Measurements from ENCODE around the gene FGD4. TPM values are rescaled to one million over a fixed set of nuclear protein-coding genes. Genes with fewer than 3 reads are reported as not detected.

FGD4 gene
- total RNA-seq, 1 experiment from 2014 or later, result 39.7 TPM

DNA sequence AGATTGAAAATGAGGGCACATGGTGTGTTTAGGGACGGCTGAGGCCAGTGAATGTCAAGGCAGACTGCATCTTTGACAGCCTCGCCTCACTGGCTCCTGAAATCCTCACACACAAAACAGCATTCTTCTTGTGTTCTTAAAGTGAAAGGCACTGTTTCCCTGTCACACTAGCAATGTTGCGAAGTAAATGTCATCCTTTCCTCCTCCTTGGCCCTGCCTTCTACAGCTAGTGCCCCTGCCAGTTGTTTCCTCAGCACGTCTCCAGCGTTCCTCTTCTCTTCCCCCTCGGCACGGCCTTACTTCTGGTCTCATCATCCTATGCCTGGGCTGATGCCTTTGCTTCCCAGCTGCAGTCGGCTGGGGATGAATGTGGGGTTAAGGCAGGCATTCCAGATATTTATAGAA lies 150.3 kb downstream of the FGD4 start:
- CTCF ChIA-PET, result interaction anchor here (0.6 kb wide), 1 partner anchor 148 kb away, joined by 3 read pairs; no protein-coding TSS in a partner anchor
- Mint-ChIP-seq H3K27me3 (ENCODE audit: low read depth) (no peaks in the 10 kb centered on the region), H3K4me3 (no peak overlapping the region), H3K27ac (0 out of 2 replicates have a peak overlapping the region, but pooled peaks have one; percentile 2), H3K9me3 (no peaks in the 10 kb centered on the region), H3K4me1 (peaks cover 41% of the 10 kb centered on the region), H3K36me3 (0 out of 2 replicates have a peak, but pooled peaks cover 3% of the 10 kb centered on the region)
- DNase-seq (ENCODE audit: low spot score), result no peak
- peak; percentile 23 for ATAC-seq
- TF ChIP-seq JUN (CRISPR knock-in tag; IDR thresholded peaks at IDR 0.05) (no peak), PREB (CRISPR knock-in tag; IDR thresholded peaks at IDR 0.05; ENCODE audit: borderline replicate concordance) (no peak), ELF4 (CRISPR knock-in tag; IDR thresholded peaks at IDR 0.05; ENCODE audit: low read depth) (no peak), ATF6 (CRISPR knock-in tag; IDR thresholded peaks at IDR 0.05) (no peak), TEAD1 (CRISPR knock-in tag; IDR thresholded peaks at IDR 0.05) (no peak), USF2 (CRISPR knock-in tag; IDR thresholded peaks at IDR 0.05) (no peak), ZNF232 (CRISPR knock-in tag; IDR thresholded peaks at IDR 0.05) (no peak), ZNF219 (CRISPR knock-in tag; IDR thresholded peaks at IDR 0.05; ENCODE audit: borderline replicate concordance) (no peak), OVOL2 (CRISPR knock-in tag; IDR thresholded peaks at IDR 0.05; ENCODE audit: borderline replicate concordance) (no peak), ZNF263 (CRISPR knock-in tag; IDR thresholded peaks at IDR 0.05; ENCODE audit: low read depth) (no peak), TCF7 (CRISPR knock-in tag; IDR thresholded peaks at IDR 0.05; ENCODE audit: low read depth) (no peak), ZNF317 (CRISPR knock-in tag; IDR thresholded peaks at IDR 0.05; ENCODE audit: borderline replicate concordance, low read depth) (no peak)
- TF ChIP-seq, protein P1, sequence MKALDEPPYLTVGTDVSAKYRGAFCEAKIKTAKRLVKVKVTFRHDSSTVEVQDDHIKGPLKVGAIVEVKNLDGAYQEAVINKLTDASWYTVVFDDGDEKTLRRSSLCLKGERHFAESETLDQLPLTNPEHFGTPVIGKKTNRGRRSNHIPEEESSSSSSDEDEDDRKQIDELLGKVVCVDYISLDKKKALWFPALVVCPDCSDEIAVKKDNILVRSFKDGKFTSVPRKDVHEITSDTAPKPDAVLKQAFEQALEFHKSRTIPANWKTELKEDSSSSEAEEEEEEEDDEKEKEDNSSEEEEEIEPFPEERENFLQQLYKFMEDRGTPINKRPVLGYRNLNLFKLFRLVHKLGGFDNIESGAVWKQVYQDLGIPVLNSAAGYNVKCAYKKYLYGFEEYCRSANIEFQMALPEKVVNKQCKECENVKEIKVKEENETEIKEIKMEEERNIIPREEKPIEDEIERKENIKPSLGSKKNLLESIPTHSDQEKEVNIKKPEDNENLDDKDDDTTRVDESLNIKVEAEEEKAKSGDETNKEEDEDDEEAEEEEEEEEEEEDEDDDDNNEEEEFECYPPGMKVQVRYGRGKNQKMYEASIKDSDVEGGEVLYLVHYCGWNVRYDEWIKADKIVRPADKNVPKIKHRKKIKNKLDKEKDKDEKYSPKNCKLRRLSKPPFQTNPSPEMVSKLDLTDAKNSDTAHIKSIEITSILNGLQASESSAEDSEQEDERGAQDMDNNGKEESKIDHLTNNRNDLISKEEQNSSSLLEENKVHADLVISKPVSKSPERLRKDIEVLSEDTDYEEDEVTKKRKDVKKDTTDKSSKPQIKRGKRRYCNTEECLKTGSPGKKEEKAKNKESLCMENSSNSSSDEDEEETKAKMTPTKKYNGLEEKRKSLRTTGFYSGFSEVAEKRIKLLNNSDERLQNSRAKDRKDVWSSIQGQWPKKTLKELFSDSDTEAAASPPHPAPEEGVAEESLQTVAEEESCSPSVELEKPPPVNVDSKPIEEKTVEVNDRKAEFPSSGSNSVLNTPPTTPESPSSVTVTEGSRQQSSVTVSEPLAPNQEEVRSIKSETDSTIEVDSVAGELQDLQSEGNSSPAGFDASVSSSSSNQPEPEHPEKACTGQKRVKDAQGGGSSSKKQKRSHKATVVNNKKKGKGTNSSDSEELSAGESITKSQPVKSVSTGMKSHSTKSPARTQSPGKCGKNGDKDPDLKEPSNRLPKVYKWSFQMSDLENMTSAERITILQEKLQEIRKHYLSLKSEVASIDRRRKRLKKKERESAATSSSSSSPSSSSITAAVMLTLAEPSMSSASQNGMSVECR (CRISPR knock-in tag; IDR thresholded peaks at IDR 0.05; ENCODE audit: borderline replicate concordance), result no peak
- TF ChIP-seq, protein P2, sequence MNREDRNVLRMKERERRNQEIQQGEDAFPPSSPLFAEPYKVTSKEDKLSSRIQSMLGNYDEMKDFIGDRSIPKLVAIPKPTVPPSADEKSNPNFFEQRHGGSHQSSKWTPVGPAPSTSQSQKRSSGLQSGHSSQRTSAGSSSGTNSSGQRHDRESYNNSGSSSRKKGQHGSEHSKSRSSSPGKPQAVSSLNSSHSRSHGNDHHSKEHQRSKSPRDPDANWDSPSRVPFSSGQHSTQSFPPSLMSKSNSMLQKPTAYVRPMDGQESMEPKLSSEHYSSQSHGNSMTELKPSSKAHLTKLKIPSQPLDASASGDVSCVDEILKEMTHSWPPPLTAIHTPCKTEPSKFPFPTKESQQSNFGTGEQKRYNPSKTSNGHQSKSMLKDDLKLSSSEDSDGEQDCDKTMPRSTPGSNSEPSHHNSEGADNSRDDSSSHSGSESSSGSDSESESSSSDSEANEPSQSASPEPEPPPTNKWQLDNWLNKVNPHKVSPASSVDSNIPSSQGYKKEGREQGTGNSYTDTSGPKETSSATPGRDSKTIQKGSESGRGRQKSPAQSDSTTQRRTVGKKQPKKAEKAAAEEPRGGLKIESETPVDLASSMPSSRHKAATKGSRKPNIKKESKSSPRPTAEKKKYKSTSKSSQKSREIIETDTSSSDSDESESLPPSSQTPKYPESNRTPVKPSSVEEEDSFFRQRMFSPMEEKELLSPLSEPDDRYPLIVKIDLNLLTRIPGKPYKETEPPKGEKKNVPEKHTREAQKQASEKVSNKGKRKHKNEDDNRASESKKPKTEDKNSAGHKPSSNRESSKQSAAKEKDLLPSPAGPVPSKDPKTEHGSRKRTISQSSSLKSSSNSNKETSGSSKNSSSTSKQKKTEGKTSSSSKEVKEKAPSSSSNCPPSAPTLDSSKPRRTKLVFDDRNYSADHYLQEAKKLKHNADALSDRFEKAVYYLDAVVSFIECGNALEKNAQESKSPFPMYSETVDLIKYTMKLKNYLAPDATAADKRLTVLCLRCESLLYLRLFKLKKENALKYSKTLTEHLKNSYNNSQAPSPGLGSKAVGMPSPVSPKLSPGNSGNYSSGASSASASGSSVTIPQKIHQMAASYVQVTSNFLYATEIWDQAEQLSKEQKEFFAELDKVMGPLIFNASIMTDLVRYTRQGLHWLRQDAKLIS (CRISPR knock-in tag; IDR thresholded peaks at IDR 0.05; ENCODE audit: borderline replicate concordance), result no peak
- TF ChIP-seq, protein P3, sequence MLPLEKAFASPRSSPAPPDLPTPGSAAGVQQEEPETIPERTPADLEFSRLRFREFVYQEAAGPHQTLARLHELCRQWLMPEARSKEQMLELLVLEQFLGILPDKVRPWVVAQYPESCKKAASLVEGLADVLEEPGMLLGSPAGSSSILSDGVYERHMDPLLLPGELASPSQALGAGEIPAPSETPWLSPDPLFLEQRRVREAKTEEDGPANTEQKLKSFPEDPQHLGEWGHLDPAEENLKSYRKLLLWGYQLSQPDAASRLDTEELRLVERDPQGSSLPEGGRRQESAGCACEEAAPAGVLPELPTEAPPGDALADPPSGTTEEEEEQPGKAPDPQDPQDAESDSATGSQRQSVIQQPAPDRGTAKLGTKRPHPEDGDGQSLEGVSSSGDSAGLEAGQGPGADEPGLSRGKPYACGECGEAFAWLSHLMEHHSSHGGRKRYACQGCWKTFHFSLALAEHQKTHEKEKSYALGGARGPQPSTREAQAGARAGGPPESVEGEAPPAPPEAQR (CRISPR knock-in tag; IDR thresholded peaks at IDR 0.05), result no peak
- POLR2A ChIA-PET, result no interaction called here

Measured in WTC11 (cell line).